Omental fat pad (tissue), 4 donors: ENCODE results near the gene CTLA4. TPM values are rescaled to one million over a fixed set of nuclear protein-coding genes. Genes with fewer than 3 reads are reported as not detected.

Source experiments
- ATAC-seq: fragments of 150-250 bp; one replicate; pipeline ENCODE4 v1.9.1; 2016; ENCODE audit warnings: mild to moderate bottlenecking, moderate library complexity; ENCODE audit not compliant: low FRiP score
- DNase-seq: peaks from one replicate; pipeline ENCODE4 v3.0.0-alpha.2; 2019; ENCODE audit warnings: low spot score
- CTCF ChIP-seq, 3 donors: fragments of 450-650 bp; IDR thresholded peaks; one replicate each; pipeline ENCODE4 v1.5.1; 2016 to 2017; ENCODE audit warnings: antibody characterized with exemption in 3 of 3, mild to moderate bottlenecking in 3 of 3, moderate library complexity in 2 of 3
- total RNA-seq, 4 donors: library from RNA; depleted of rRNA; stranded (reverse); fragments of >200 nt; gene quantifications; one replicate each; pipeline ENCODE4 v1.1.0, GENCODE V29; 2016

The CTLA4 gene
- total RNA-seq, 4 donors from 2014 or later = 2.0 to 4.7 (median 2.3) TPM; not detected in 1

DNA sequence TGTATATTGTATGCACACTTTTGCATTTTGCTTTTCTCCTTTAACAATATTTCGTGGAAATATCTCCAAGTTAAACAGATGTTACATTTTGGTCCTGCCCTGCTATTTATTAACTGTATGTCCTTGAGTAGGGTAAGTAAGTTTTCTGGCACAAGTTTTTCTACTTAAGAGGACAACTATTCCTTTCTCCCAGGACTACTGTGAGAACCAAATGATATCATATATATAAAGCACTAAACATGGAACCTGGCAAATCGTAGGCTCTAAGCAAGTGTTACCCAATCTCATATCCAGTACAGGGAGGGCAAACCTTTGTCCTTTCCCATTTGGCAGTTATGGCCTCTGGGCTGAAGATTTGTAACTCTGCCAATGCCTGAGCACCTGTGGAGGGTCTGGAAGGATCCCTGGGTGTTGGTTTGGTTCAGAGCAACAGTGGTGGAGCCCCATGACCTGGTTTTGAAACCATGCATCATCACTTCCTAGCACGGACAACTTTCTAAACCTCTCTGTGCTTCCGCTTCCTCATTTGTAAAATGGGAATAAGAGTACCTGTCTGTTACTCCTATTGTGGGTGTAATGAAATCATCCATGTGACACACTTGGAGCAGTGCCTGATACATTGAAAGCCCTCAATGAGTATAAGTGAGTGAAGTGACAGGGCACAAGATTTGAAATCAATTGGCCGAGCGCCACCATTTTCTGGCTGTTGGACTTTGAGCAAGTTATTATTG is 40.7 kb downstream of the CTLA4 start:
- DNase-seq (no peak), ATAC-seq (peak; percentile 10)
- TF ChIP-seq CTCF (IDR thresholded peaks at IDR 0.05) = no peak

- DNase-seq = no peak
- TF ChIP-seq CTCF (IDR thresholded peaks at IDR 0.05) = no peak
- ATAC-seq = no peak
These were observed 41.2 kb downstream of the CTLA4 start for GRCh38 chr2:203908797-203909185.

DNA sequence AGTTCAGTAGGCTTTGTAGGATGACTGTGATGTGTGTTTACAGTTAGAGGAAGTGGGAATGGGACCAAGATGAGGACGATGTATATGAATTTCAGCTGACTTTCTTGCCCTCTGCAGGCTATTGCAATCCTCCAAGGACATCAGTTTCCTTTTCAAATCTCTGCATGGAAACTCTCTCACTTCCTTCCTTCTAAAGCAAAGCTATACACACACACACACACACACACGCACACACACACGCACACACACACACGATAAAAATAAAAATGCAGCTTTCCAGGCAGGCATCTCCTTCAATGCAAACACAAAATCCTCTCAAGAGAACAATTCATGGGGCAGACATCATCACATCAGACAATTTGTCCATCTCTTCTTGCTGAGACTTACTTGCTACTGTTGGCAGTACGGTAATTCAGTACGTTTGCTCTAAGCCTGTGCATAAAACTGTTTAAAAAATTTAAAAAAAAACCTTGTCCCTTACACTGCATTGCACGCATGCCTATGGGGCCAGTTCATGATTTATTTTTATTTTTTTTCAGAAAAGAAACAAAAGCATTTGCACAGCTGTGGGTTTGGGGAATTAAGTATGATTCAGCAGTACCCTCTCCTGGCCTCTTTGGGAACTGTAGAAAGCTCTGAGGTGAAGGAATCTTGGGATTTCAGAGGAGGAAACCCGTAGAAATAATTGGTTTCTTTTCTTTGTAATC is 41.8 kb downstream of the CTLA4 start:
- DNase-seq (no peak), ATAC-seq (no peak)
- TF ChIP-seq CTCF (IDR thresholded peaks at IDR 0.05) = peak in 1 of 3 donors; percentile 26

DNA sequence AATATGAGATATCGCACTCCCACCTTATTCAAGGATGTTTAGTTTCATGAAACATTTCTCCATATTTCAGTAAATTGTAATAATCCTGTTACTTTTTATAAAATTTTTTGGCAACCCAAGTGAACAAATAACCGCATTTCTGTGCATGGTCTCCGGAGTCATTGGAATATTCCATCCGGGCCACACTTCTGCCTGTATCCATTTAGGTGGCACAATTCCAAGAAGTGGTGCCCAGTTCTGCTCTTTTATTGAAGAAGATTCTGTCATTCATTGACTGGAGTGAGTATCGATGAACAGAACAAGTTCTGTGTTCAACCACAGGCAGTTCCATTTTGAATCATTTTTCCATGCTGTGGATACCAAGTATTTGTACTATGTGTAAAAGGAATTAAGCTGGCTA is 42.4 kb downstream of the CTLA4 start:
- ATAC-seq = no peak
- TF ChIP-seq CTCF (IDR thresholded peaks at IDR 0.05) = no peak
- DNase-seq = no peak

DNA sequence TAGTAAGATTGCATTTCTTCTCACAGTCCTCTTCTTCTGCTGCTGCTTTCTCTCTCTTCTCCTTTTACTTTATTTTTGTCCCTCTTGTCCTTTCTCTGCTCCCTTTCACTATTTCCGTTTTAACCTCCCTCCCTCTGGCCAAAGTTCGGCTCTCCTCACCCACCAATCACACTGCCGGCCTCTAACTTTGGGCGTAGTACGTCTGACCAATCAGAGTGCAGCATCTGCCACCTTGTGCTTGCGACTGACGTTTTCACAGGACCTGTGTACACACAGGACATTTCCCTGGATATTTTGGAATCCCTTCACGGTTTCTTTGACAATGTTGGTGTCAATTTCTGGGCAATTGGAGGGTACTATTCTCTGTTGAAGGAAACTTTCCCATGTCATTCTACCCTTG is 46.4 kb downstream of the CTLA4 start:
- TF ChIP-seq CTCF (IDR thresholded peaks at IDR 0.05) = no peak
- DNase-seq = no peak
- ATAC-seq = no peak

DNA sequence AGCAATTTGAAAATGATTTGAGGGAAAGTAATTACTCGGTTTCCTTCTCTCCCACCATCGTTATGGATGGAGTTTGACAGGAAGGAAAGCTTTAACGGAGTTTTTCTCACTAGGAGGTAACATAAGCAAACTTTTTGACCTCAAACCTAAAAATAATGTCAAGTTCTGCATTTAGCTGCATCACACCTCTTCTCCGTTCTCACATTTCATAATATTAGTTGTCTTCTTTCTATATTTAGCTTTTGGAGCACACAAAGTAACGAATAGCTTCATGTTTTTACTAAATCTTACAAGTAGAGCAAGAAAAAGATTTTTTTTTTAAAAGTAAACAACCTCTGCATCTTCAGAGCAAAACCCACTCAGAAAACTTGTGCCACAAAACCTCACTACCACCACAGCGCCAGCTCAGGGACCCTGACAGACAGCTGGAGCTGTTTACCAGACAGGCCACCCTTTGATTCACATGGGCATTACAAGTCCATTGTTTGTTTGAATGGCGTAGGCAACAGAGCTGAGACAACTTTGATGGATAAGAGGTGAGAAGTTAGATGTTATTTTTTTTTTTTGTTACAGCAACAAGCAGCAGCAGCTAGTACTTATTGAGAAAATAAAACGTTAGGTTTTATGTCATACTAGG is 47.1 kb downstream of the CTLA4 start:
- no peak for TF ChIP-seq CTCF (IDR thresholded peaks at IDR 0.05)
- no peak for DNase-seq
- ATAC-seq = no peak
